Erythroblast (primary cell): ENCODE results near the gene OR10H1.
A peak's percentile ranks its signal among the peaks of the same experiment; 100 is the strongest.

Experiments used
- GATA1 ChIP-seq: IDR thresholded peaks from 2 replicates; pipeline ENCODE4 v1.6.1; 2011; ENCODE audit warnings: low read depth, mild to moderate bottlenecking, control low read depth, low read length, moderate library complexity
- POLR2A ChIP-seq: IDR thresholded peaks from 2 replicates; pipeline ENCODE4 v1.6.1; 2011; ENCODE audit warnings: mild to moderate bottlenecking, low read length

- peak; percentile 79 for TF ChIP-seq POLR2A
- TF ChIP-seq GATA1 = no peak
Observed at GRCh38 chr19:15837221-15837731, 21.8 kb upstream of the OR10H1 start.
